Measurements from ENCODE around the gene PSTPIP2.

PSTPIP2 gene

DNA sequence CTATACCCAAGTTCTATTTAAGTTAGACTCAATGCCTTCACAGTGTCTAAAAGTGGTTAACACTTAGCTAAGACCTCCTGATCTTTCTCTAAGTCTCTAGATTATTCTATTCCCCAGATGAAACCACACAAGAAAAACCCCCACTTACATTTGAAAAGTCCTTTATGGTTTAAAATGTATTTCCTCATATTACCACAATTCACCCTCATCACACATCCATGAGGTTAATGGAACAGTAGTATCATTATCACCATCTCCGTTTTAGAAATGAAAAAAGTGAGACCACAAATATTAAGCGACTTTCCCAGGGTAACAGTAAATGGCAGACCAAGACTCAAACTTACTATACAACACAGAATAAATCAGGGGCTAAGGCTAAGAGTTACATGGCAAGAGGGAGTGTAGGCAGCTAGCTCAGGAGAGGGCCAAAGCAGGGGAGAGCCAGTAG is 133.5 kb downstream of the PSTPIP2 start:
- DNase-seq, result no peak

DNA sequence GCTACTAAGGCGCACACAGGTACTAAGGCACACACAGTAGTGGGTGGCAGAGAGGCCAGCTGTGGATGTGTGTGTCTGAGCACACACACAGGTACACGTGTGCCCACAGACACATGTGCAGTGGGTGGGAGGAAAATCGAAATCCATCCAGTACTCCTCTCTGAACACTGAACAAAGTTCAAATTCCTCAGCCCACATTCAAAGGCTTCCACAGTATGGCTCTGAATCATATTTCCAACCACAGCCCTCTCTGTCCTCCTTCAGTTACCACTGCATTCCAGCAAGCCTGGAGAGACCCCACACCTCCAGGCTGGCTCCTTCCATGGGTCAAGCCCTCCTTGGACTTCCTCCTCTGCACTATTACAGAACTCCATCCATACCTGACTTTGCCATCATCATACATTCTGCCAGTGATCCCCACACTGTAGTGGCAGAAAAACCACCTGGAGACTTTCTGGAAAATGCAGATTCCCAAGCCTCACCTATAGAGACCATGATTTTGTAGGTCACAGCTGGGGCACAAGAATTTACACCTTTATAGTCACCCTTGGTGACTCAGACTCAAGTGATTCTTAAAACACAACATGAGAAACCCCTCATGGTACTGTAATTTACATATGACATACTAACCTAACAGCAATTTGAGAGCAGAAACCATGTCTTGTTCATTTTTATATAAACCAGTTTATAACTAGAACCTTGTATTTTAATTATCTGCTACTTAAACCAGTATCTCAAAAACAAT is 136.3 kb downstream of the PSTPIP2 start:
- DNase-seq, result no peak

Measured in hypothalamus (tissue), 51 donors.